GM21825 (cell line): Measurements from ENCODE around the gene RSL1D1.
"Not testable (repeated sequence)": the region's sequence is repeated elsewhere in the genome, so short reads cannot be mapped to it uniquely, and the experiment has no call there.

Experiments
- ATAC-seq: cut with Tn5 transposase; IDR thresholded peaks from one replicate; pipeline ENCODE4 v1.9.1; 2021; ENCODE audit warnings: mild to moderate bottlenecking, moderate library complexity; ENCODE audit not compliant: unreplicated experiment

RSL1D1 gene

DNA sequence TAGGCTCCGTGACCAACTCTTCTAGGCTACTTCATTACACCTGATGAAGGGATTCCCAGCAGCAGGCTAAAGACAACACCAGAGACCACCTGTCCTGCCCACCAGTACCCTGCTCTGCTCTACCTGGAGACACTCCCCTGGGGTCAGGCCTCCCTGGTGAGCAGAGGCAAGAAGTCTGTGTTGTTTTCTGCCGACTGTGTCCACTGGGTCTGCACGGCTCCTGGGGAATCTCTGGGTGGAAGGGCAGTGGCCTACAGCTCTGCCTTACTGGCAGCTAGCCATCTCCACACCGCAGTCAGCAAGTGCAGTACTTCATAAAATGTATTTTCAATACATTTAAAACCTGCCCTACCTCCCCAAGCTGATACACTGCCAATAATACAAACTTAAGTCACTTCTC is 6.8 kb downstream of the RSL1D1 start:
- ATAC-seq: no peak

GRCh38 chr16:11843861-11844260 is 7.5 kb downstream of the RSL1D1 start:
- ATAC-seq: no peak

DNA sequence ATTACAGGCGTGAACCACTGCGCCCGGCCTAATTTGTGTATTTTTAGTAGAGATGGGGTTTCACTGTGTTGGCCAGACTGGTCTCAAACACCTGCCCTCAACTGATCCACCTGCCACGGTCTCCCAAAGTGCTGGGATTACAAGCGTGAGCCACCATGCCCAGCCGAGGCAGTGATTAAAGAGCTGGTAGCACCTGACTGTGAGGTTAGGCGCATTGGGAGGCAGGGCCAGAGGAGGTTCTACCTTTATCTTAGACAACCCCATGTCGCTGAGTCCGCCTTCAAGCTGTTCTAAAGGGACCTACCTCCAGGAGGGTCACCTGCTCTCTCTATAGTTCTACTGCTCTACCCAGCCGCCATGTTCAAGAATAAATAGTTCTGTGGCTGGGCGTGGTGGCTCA is 8.1 kb downstream of the RSL1D1 start:
- ATAC-seq: no peak

DNA sequence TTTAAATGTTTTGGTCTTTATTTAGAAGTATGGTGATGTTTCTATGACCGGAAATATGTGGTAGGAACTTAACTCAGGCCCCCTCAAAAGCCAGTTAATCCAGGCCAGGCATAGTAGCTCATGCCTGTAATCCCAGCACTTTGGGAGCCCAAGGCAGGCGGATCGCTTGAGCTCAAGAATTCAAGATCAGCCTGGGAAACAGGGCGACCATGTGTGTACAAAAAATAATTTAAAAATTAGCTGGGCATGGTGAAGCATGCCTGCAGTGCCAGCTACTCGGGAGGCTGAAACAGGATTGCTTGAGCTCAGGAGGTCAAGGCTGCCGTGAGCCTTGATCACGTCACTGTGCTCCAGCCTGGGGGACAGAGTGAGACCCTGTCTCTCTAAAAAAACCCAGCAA is 10.3 kb downstream of the RSL1D1 start:
- ATAC-seq: no peak

DNA sequence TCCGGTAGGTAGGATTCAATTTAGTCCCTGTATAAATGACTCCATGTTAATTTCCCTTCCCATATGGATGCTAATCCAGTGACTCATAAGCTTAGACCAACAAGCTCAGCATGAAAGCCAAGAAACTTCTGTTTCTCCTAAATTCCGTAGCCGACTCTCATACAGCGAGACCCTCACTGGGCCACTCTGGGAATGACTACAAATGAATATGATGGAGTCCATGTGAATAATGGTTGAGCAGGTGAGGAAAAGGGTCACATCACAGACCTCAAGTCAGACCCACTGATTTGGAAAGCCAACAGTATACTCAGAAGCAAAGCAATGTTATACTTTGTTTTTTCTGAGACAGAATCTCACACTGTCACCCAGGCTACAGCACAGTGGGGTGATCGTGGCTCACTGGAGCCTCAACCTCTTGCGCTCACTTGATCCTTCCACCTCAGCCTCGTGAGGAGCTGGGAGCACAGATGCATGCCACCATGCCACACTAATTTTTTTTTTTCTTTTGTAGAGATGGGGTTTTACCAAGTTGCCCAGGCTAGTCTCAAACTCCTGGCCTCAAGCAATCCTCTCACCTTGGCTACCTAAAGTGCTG is 14.6 kb downstream of the RSL1D1 start:
- no peak for ATAC-seq

DNA sequence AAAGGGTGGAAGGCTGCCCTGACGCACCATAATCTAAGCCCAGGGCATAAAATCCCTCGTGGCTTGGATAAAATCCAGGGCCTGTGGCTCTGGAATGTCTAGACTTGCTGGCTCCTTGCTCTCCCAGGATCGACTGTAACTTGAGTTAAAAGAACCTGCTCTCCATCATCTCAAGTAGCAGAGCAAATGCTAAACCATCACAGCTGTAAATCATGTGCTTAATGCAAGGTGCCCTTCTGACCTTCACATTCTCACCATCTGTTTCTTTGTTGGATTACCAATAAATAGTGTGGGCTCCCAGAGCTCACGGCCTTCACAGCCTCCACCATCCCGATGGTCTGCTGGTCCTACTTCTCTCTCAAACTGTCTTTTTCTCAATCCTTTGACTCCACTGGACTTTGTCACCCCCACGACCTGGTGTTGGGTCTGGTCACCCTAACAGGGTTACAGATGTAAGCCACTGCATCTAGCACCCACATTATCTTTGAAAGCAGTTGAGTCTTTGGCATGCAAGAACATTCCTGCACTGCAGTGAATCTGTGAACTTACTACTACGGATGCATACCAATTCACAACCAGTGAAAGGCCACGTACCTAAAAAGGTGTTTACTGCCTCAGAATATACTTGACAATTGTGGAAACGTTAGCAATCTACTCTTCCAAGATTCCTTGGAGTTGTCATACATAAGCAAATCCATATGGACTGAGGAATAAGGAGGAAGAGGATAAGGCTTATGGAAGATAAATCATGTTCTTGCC is 15.3 kb downstream of the RSL1D1 start:
- no peak for ATAC-seq

DNA sequence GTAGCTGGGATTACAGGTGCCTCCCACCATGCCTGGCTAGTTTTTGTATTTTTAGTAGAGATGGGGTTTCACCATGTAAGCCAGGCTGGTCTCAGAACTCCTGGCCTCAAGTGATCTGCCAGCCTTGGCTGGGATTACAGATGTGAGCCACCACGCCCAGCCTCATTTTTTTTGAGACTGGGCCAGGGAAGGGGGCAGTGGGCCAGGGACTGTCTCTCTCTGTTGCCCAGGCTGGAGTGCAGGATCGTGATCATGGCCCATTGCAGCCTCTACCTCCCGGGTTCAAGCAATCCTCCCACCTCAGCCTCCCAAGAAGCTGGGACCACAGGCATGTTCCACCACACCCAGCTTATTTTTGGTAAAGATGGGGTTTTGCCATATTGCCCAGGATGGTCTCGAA is 16.0 kb downstream of the RSL1D1 start:
- no peak for ATAC-seq

DNA sequence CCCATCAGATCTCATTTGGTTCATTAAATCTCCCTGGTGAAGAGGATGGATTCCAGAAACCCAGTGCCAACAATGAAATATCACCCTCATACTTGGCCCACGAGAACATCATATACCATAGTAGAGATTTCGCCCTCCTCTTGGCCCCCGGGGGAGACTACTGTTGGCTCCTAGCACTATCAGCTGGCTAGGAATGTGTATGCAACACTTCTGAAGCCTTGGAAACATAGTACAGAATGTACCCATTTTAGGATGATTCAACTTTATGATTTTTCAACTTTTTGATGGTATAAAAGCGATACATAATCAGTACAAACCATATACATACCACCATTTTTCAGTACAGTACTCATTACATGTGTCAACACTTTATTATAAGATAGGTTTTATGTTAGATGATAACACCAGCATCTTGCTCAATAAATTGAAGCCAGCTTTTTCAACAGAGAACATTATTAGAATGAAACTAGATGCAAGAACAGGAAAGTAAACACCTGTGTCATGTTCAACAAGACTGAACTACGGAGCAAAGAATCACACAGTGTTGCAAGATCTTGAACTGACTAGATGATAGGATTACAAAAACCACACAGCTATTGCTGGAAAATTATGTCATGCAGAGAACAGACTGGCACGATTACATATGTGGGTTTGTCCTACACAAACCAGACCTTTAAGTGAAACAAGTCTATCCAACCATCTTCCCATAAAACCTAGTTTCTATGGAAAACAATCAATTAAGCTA is 17.2 kb downstream of the RSL1D1 start:
- ATAC-seq: no peak

DNA sequence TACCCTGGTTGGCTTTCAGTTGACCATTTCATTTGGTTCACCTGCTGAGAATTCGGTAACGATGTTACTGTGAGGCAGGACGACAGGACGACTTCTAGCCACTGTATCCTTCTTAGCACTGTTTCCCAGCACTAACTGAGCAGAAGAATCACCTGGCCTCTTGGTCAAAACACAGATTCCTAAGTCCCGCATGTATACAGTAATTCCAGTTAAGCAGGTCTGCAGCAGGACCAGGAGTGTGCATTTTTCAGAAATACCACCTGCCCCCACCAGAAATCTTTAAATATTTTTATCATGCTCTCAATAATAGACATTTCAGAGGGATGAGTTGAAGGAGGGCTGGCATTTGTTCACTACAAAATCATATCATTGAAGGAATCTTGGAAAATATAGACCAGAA is 22.6 kb downstream of the RSL1D1 start:
- no peak for ATAC-seq

GRCh38 chr16:11825520-11826165 is 25.7 kb downstream of the RSL1D1 start:
- ATAC-seq: not testable (repeated sequence)

DNA sequence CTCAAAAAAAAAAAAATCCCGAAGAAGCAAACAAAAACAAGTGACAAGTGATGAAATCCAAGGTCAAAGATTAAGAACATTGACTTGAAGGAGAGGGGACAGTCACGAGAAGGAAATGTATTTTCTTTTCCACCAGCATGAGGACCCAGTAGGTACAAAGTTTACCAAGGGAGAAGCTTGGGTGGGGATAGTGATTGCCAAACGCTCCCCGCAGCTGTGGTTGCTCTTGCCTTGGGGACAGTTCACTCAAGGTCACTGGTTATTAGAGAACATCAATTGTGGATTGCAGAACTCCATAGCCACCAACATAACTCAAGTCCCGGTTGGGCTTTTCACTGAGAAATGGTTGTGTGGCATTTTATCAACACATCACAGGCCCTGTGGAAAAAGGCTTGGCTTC is 27.0 kb downstream of the RSL1D1 start:
- no peak for ATAC-seq

GRCh38 chr16:11823645-11824044 is 27.7 kb downstream of the RSL1D1 start:
- not testable (repeated sequence) for ATAC-seq

DNA sequence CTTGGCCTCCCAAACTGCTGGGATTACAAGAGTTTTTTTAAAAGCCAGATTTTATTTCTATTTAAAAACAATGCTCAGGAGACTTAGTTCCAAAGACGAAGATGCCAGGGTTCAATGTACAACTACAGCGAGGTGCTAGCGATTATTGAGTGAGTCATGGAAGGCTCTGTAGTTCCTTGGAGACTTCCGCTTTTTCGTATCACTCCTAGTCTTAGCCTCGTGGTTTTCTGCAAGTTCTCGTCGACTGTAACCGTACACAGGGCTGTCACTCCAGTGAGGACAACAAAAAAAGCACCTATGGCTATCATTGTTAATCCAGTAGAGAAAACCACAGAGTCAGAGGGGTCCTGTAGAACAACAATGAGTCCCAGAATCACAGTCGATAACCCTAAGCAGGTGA is 31.5 kb downstream of the RSL1D1 start:
- ATAC-seq: no peak

DNA sequence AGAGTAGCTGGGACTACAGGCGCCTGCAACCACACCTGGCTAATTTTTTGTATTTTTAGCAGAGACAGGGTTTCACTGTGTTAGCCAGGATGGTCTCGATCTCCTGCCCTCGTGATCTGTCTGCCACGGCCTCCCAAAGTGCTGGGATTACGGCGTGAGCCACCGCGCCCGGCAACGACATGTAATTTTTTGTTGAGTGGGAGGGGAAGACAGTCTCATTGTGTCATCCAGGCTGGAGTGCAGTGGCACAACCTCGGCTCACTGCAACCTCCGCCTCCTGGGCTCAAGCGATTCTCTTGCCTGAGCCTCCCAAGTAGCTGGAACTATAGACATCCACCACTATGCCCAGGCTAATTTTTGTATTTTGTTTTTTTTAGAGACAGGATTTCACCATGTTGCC is 32.4 kb downstream of the RSL1D1 start:
- ATAC-seq: not testable (repeated sequence)

- no peak for ATAC-seq
Observed at GRCh38 chr16:11816123-11816522, 35.2 kb downstream of the RSL1D1 start.

DNA sequence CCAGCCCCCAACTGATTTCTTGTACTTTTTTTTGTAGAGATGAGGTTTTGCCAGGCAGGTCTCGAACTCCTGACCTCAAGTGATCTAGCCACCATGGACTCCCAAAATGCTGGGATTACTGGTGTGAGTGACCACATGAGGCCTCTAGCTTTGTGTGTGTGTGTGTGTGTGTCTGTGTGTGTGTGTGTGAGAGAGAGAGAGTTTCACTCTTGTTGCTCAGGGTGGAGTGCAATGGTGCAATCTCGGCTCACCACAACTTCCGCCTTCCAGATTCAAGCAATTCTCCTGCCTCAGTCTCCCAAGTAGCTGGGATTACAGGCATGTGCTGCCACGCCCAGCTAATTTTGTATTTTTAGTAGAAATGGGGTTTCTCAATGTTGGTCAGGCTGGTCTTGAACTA is 36.5 kb downstream of the RSL1D1 start:
- ATAC-seq: not testable (repeated sequence)

- ATAC-seq: no peak
Observed at GRCh38 chr16:11806721-11807120, 44.6 kb downstream of the RSL1D1 start.

DNA sequence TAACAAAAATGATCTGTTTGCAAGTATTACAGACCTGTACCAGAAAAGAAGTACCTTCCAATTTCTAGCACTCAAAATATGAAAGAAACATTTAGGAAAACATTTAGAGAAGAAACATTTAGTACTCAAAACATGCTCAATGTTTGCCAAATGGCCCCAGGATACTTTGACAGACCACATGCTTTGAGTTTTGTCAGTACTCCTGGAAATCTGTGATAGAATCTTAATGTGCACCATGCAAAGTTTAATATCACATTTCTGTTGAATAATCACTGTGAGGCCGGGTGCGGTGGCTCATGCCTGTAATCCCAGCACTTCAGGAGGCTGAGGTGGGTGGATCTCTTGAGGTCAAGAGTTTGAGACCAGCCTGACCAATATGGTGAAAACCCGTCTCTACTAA is 45.8 kb downstream of the RSL1D1 start:
- ATAC-seq: no peak

- ATAC-seq: no peak
Observed at GRCh38 chr16:11801481-11802021, 49.8 kb downstream of the RSL1D1 start.

GRCh38 chr16:11800382-11800718 is 51.0 kb downstream of the RSL1D1 start:
- no peak for ATAC-seq
